Pancreas (tissue), 10 donors: ENCODE results near the gene METTL22. TPM values are rescaled to one million over a fixed set of nuclear protein-coding genes. Genes with fewer than 3 reads are reported as not detected.
A peak's percentile ranks its signal among the peaks of the same experiment; 100 is the strongest.

Experiments
- ATAC-seq, 4 donors: fragments of 200-7000 bp; cut with Tn5 transposase; one replicate each; pipeline versions ENCODE4 v1.8.0 to v1.9.1; 2020; ENCODE audit warnings: mild to moderate bottlenecking in 4 of 4, moderate library complexity in 4 of 4
- DNase-seq, 6 donors: peaks; one replicate each; pipeline ENCODE4 v3.0.0-alpha.2; 2020
- FAIRE-seq: peaks from 2 replicates; lab custom pipeline; 2012; peaks lifted over from hg19 to GRCh38; lab: Jason Lieb, UNC
- H3K27ac ChIP-seq, 4 donors: fragments of 200-600 bp; sonication (generic); 1 replicate in 3 of 4; 2 replicates in 1 of 4; pipeline versions ENCODE4 v1.5.0 to v1.8.0; 2020
- H3K27me3 ChIP-seq, 4 donors: fragments of 200-600 bp; one replicate each; pipeline ENCODE4 v1.8.0; 2021
- H3K36me3 ChIP-seq, 3 donors: fragments of 200-600 bp; sonication (generic) in 1 of 3; one replicate each; pipeline versions ENCODE4 v1.5.0 to v1.8.0; 2020 to 2021
- H3K4me1 ChIP-seq, 3 donors: fragments of 200-600 bp; one replicate each; pipeline ENCODE4 v1.8.0; 2021
- H3K4me3 ChIP-seq, 4 donors: fragments of 200-600 bp; sonication (generic) in 2 of 4; one replicate each; pipeline versions ENCODE4 v1.5.0 to v1.8.0; 2020 to 2021
- H3K9me3 ChIP-seq, 4 donors: fragments of 200-600 bp; one replicate each; pipeline ENCODE4 v1.8.0; 2021
- CTCF ChIP-seq, 4 donors: fragments of 200-600 bp; sonication (generic) in 3 of 4; IDR thresholded peaks; one replicate each; pipeline versions ENCODE4 v1.5.0 to v1.8.0; 2021; ENCODE audit warnings: antibody characterized with exemption in 4 of 4
- WGBS, 2 donors: extraction: QIAGEN DNeasy Blood & Tissue Kit; methylation state at CpG; one replicate each; pipeline ENCODE4 v1.1.7; 2013; 5-methylcytosine and 5-hydroxymethylcytosine counted together
- intact Hi-C, 3 donors: fragments of 100-400 bp; cut with DNase I; formaldehyde crosslinking; loops; one replicate each; pipeline versions ENCODE4 v1.11.1 to v1.14.2; 2022
- polyA plus RNA-seq, 2 donors: library from polyadenylated mRNA; stranded (reverse); fragments of 200-250 nt; gene quantifications; one replicate each; pipeline ENCODE4 v1.2.3, GENCODE V29; 2013
- total RNA-seq, 6 donors: library from RNA; stranded (reverse); fragmentation: NEBNext Ultra II Directional in 4 of 6; extraction: Animal tissue kit (Norgen Biotek cat#: 25700) in 4 of 6; gene quantifications; one replicate each; pipeline versions ENCODE4 v1.2.1 to v1.2.4, GENCODE V29; 2021 to 2023
- donor health status: healthy with polysubstance abuse.
- donor health status: DM: no; HTN: no; CAD: no; lungs with moderate emphysema.
- donor health status: DM: no; HTN: no; CAD: no.
- donor health status: control.
- donor health status: control.
- donor health status: Bipolar disorder and iron deficiency.
- donor health status: DM: yes; HTN: yes; CAD: no.
- donor health status: DM: no; HTN: no; CAD: no.
- donor health status: DM: no; HTN: no; CAD: no.
- donor health status: DM: yes; HTN: yes; CAD: no.

METTL22 gene
- total and polyA plus RNA-seq, 8 donors: 9.7 to 38.9 (median 16.2) TPM

GRCh38 chr16:8587065-8587464 lies 34.4 kb upstream of the METTL22 start:
- Histone ChIP-seq H3K27ac (no peak overlapping the region), H3K9me3 (no peaks in the 10 kb centered on the region), H3K4me3 (no peak overlapping the region), H3K27me3 (peaks cover 0 to 9% (median 5%) of the 10 kb centered on the region in 4 donors), H3K4me1 (peaks cover 0 to 6% (median 0%) of the 10 kb centered on the region in 3 donors), H3K36me3 (no peaks in the 10 kb centered on the region)
- intact Hi-C loops: no loop called here
- no peak for DNase-seq
- no peak for ATAC-seq
- no peak for TF ChIP-seq CTCF (IDR thresholded peaks at IDR 0.05)
- no peak for FAIRE-seq

- Histone ChIP-seq H3K4me3 (no peak overlapping the region), H3K4me1 (peaks cover 0 to 6% (median 0%) of the 10 kb centered on the region in 3 donors), H3K27ac (no peak overlapping the region), H3K36me3 (no peaks in the 10 kb centered on the region), H3K27me3 (peaks cover 0 to 9% (median 5%) of the 10 kb centered on the region in 4 donors), H3K9me3 (no peaks in the 10 kb centered on the region)
- FAIRE-seq: no peak
- WGBS, 2 donors: 17 to 22% methylated on average over 9 of the region's 9 CpGs
- ATAC-seq: no peak
- no peak for DNase-seq
- intact Hi-C loops: no loop called here
- TF ChIP-seq CTCF (IDR thresholded peaks at IDR 0.05): no peak
Measured at GRCh38 chr16:8588682-8589056, 32.8 kb upstream of the METTL22 start.

- no peak for FAIRE-seq
- Histone ChIP-seq H3K4me3 (peak overlapping the region in 3 of 4 donors; percentile 6 to 42 (median 24)), H3K27me3 (peaks cover 0 to 9% (median 5%) of the 10 kb centered on the region in 4 donors), H3K36me3 (no peaks in the 10 kb centered on the region), H3K27ac (no peak overlapping the region), H3K4me1 (peaks cover 0 to 6% (median 0%) of the 10 kb centered on the region in 3 donors), H3K9me3 (no peaks in the 10 kb centered on the region)
- TF ChIP-seq CTCF (IDR thresholded peaks at IDR 0.05): no peak
- DNase-seq: peak in 2 of 6 donors; percentile 73 to 77
- peak; percentile 53 to 81 (median 72) for ATAC-seq
- intact Hi-C loops: no loop called here
- 1 to 2% methylated on average over 64 of the region's 64 CpGs for WGBS, 2 donors
Measured at GRCh38 chr16:8589057-8589899, 32.2 kb upstream of the METTL22 start.

- Histone ChIP-seq H3K27me3 (peaks cover 0 to 9% (median 5%) of the 10 kb centered on the region in 4 donors), H3K9me3 (no peaks in the 10 kb centered on the region), H3K36me3 (no peaks in the 10 kb centered on the region), H3K4me3 (peak within 1 kb of the TSS in 3 of 4 donors; percentile 6 to 42 (median 24)), H3K4me1 (peaks cover 0 to 6% (median 0%) of the 10 kb centered on the region in 3 donors), H3K27ac (no peak within 1 kb of the TSS)
- no peak for TF ChIP-seq CTCF (IDR thresholded peaks at IDR 0.05)
- no peak for FAIRE-seq
- intact Hi-C loops: no loop called here
- 2 to 4% methylated on average over 37 to 41 of the region's 41 CpGs for WGBS, 2 donors
- peak in 3 of 4 donors; percentile 18 to 24 (median 22) for ATAC-seq
- DNase-seq: peak in 1 of 6 donors; percentile 59
Measured at GRCh38 chr16:8589900-8590688, 31.4 kb upstream of the METTL22 start, which contains the start of gene TMEM114. Gene TMEM114 (minus strand): TSS chr16:8590511. CDS start chr16:8589838, 673 bp downstream.
